RWPE2 (cell line): ENCODE measurements around the gene TP53AIP1.

Experiments
- ATAC-seq: fragments of 200-7000 bp; cut with Tn5 transposase; 3 replicates; pipeline ENCODE4 v1.9.1; 2021; ENCODE audit warnings: low read depth
- DNase-seq: peaks from one replicate; pipeline ENCODE4 v3.0.0-alpha.2; 2020; ENCODE audit warnings: low spot score
- H3K27ac ChIP-seq: fragments of 450-650 bp; 2 replicates; pipeline ENCODE4 v1.5.1; 2017; ENCODE audit warnings: mild to moderate bottlenecking; ENCODE audit not compliant: poor library complexity, severe bottlenecking
- H3K27me3 ChIP-seq: fragments of 250-450 bp; sonication (Bioruptor Pico); 2 replicates; pipeline ENCODE4 v1.5.1; 2021; ENCODE audit warnings: mild to moderate bottlenecking, moderate library complexity; ENCODE audit not compliant: insufficient read depth, poor library complexity, severe bottlenecking
- H3K36me3 ChIP-seq: fragments of 250-450 bp; sonication (Bioruptor Pico); 2 replicates; pipeline ENCODE4 v1.5.1; 2020; ENCODE audit warnings: low read depth, mild to moderate bottlenecking, moderate library complexity
- H3K4me1 ChIP-seq: fragments of 250-450 bp; sonication (Bioruptor Pico); 2 replicates; pipeline ENCODE4 v1.5.1; 2021; ENCODE audit warnings: mild to moderate bottlenecking, moderate library complexity; ENCODE audit not compliant: insufficient read depth, poor library complexity, severe bottlenecking
- H3K4me3 ChIP-seq: fragments of 250-450 bp; sonication (Bioruptor Pico); 2 replicates; pipeline ENCODE4 v1.5.1; 2021; ENCODE audit warnings: mild to moderate bottlenecking, moderate library complexity; ENCODE audit not compliant: severe bottlenecking
- H3K9me3 ChIP-seq: fragments of 250-450 bp; sonication (Bioruptor Pico); 2 replicates; pipeline ENCODE4 v1.5.1; 2021; ENCODE audit warnings: mild to moderate bottlenecking, moderate library complexity; ENCODE audit not compliant: severe bottlenecking
- CTCF ChIP-seq: fragments of 450-650 bp; IDR thresholded peaks from one replicate; pipeline ENCODE4 v1.5.1; 2017; ENCODE audit warnings: mild to moderate bottlenecking, moderate library complexity; ENCODE audit not compliant: poor library complexity, severe bottlenecking

TP53AIP1 gene

GRCh38 chr11:128981254-128981653 is 38.6 kb upstream of the TP53AIP1 start:
- Histone ChIP-seq H3K27me3 (no peaks in the 10 kb centered on the region), H3K9me3 (no peaks in the 10 kb centered on the region), H3K27ac (no peak overlapping the region), H3K4me3 (no peak overlapping the region), H3K4me1 (no peaks in the 10 kb centered on the region), H3K36me3 (peaks cover 44% of the 10 kb centered on the region)
- peak; percentile 87 for ATAC-seq
- DNase-seq, result no peak
- TF ChIP-seq CTCF, result no peak

GRCh38 chr11:128970598-128971190 is 28.0 kb upstream of the TP53AIP1 start:
- no peak for TF ChIP-seq CTCF
- no peaks in the 10 kb centered on the region for H3K9me3 ChIP-seq
- H3K4me3 ChIP-seq, result no peak overlapping the region
- H3K36me3 ChIP-seq, result peaks cover 38% of the 10 kb centered on the region
- no peaks in the 10 kb centered on the region for H3K4me1 ChIP-seq
- no peak overlapping the region for H3K27ac ChIP-seq
- DNase-seq (no peak), ATAC-seq (no peak)
- no peaks in the 10 kb centered on the region for H3K27me3 ChIP-seq

- H3K36me3 ChIP-seq, result peaks cover 26% of the 10 kb centered on the region
- H3K27ac ChIP-seq, result no peak overlapping the region
- TF ChIP-seq CTCF, result no peak
- no peak for DNase-seq
- no peaks in the 10 kb centered on the region for H3K9me3 ChIP-seq
- H3K27me3 ChIP-seq, result no peaks in the 10 kb centered on the region
- no peaks in the 10 kb centered on the region for H3K4me1 ChIP-seq
- no peak; the same call in 2 of the 3 replicates for ATAC-seq
- no peak overlapping the region for H3K4me3 ChIP-seq
Measured at GRCh38 chr11:128968916-128969315, 26.2 kb upstream of the TP53AIP1 start.

- Histone ChIP-seq H3K9me3 (no peaks in the 10 kb centered on the region), H3K4me1 (no peaks in the 10 kb centered on the region), H3K27ac (no peak overlapping the region), H3K36me3 (peaks cover 23% of the 10 kb centered on the region), H3K27me3 (no peaks in the 10 kb centered on the region), H3K4me3 (no peak overlapping the region)
- DNase-seq (no peak), ATAC-seq (no peak)
- TF ChIP-seq CTCF, result no peak
Measured at GRCh38 chr11:128967578-128967977, 24.9 kb upstream of the TP53AIP1 start.

GRCh38 chr11:128965485-128965884 is 22.8 kb upstream of the TP53AIP1 start:
- no peak for TF ChIP-seq CTCF
- H3K9me3 ChIP-seq, result no peaks in the 10 kb centered on the region
- ATAC-seq (no peak), DNase-seq (no peak)
- H3K4me1 ChIP-seq, result no peaks in the 10 kb centered on the region
- H3K27ac ChIP-seq, result no peak overlapping the region
- peaks cover 19% of the 10 kb centered on the region; the same call in 1 of the 2 replicates for H3K36me3 ChIP-seq
- H3K27me3 ChIP-seq, result no peaks in the 10 kb centered on the region
- H3K4me3 ChIP-seq, result no peak overlapping the region
